ENCODE results near the gene NOL7.

The NOL7 gene

DNA sequence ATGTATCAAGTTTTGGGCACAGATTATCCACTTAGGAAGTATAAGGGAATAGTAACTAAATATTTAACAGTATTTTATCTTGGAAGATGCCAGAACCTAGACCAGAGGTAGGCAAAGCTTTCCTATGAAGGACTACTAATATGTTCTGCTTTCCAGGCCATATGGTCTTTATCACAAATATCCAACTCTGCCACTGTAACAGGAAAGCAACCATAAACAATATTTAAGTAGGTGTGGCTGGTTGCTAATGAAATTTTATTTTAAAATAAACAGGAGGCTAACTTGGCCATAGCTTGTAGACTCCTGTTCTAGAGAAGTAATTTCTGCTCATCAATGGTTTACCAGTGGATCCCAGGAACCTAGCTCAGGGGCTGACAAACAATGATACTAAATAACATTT is 39.4 kb downstream of the NOL7 start:
- DNase-seq (ENCODE audit: low read depth), result no peak

DNA sequence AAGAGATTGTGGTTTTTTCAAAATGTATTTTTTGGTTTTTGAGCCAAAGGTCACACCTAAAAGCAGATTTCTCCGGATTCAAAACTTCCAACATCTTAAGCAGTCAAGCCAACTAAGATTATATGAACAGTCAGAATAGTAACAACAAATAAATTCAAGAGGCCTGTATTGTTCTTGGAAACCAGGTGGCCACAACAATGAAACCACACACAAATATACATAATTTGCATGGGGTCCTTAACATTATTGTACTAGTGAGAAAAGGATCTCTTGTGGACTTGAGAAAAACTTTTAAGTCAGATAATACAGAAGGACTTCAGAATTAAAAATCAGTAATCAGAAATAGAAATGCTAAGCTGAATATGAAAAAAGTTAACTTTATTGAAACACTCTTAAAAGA is 40.6 kb downstream of the NOL7 start:
- DNase-seq (ENCODE audit: low read depth), result no peak

DNA sequence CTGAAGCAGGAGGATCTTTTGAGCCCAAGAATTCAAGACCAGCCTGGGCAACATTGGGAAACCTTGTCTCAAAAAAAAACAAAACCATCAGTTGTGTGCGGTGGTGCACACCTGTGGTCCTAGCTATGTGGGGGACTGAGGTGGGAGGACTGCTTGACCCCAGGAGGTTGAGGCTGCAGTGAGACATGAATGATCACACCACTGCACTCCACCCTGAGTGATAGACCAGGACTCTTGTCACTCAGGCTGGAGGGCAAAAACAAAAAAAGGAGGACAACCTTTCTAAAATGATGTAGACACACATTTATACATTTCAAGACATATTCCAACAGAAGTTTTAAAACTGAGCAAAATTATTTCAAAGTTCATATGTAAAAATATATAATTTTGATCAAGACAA is 45.1 kb downstream of the NOL7 start:
- no peak for DNase-seq (ENCODE audit: low read depth)

DNA sequence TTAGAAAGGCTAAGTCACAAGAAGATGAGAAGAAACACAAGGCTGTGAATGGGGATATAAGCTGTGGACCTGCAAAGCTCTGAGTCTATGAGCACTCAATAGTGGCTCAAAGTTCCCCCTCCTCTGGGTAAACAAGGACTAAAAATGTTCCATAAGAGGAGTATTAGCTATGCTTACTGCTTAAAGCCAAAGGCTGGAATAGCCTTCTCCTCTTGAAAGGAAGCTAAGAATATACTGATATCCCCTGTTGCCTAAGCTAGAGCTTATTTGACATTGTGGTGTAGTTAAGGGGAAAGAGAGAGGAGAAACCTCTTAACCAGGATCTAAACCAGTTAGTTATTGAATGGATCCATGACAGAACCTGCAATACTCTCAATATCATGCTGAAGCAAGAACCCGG is 45.8 kb downstream of the NOL7 start:
- no peak for DNase-seq (ENCODE audit: low read depth)

DNA sequence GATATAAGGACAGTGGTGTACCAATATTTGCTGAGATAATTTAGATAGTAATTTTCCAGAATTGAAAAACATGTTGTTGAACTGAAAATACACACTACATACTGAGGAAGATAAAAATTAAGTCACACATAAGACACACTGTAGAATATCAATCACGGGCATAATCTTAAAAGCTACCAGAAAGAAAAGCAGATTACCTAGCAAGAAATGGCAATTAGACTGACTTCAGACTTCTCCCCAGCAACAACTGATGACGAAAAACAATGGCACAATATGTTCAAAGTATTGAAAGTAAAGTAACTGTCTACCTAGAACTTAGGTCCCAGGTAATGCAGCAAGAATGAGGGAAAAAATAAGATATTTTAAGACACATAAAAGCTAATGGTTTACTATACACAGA is 46.5 kb downstream of the NOL7 start:
- DNase-seq (ENCODE audit: low read depth), result no peak

DNA sequence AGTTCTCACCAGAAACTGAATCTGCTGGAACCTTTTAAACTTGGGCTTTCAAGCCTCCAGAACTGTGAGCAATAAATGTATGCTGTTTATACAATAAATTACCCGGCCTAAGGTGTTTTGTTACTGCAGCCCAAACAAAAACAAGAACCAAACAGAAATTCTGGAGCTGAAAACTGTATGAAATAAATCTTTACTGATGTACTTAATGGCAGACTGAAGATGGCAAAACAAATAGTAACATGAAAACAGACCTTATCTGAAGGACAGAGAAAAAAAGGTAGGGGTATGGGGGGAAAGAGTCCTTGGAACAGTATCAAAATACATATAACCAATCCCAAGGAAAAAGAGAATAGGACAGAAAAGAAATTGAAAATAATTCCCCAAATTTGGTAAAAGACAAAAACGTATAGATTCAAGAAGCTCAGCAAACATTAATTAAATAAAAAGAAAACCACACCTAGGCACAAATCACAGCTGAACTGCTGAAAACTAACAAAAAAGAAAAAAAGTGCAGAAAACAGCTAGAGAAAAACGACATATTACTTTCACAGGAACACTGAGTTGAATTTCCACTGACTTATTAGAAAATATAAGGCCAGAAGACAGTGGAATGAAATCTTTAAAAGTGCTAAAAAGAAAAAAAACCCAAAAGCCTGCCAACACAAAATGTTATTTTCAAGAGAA is 47.7 kb downstream of the NOL7 start:
- no peak for DNase-seq (ENCODE audit: low read depth)

DNA sequence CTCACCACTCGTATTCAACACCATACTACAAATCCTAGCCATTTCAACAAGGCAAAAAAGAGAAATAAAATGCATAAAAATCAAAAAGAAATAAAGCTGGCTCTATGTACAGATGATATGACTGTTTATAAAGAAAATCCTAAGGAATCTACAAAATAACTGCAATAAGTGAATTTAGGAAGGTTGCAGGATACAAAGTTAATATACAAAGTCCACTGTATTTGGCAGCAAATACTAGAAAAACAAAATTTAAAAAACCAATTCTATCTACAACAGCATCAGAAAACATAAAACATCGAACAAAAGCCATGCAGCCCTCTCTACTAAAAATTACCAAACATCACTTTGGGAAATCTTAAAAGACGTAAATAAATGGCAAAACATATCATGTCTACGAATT is 48.9 kb downstream of the NOL7 start:
- DNase-seq (ENCODE audit: low read depth), result no peak

DNA sequence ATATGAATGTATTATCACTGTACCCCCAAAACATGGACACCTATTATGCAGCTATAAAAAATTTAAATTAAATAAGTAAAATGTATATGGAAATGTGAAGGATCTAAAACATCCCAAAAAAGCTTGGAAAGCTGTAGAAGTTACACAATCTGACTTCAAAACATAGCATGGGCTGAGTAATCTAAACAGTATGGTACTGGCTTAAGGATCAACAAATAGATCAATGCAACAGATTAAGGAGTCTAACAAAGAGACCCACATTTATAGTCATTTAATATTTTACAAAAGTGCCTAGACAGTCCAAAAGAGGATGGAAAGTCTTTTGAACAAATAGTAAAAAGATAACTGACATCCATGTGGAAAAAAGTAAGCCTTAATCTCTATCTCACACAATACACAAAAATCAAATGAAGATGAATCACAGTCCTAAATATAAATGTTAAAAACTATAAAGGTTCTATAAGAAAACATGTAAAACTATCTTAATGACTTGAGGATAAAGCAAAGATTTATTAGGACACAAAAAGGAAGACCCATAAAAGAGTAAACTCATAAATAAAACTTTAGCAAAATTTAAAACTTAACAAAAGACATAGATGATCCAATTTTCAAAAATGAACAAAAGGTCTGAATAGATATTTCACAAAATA is 49.7 kb downstream of the NOL7 start:
- DNase-seq (ENCODE audit: low read depth), result no peak

DNA sequence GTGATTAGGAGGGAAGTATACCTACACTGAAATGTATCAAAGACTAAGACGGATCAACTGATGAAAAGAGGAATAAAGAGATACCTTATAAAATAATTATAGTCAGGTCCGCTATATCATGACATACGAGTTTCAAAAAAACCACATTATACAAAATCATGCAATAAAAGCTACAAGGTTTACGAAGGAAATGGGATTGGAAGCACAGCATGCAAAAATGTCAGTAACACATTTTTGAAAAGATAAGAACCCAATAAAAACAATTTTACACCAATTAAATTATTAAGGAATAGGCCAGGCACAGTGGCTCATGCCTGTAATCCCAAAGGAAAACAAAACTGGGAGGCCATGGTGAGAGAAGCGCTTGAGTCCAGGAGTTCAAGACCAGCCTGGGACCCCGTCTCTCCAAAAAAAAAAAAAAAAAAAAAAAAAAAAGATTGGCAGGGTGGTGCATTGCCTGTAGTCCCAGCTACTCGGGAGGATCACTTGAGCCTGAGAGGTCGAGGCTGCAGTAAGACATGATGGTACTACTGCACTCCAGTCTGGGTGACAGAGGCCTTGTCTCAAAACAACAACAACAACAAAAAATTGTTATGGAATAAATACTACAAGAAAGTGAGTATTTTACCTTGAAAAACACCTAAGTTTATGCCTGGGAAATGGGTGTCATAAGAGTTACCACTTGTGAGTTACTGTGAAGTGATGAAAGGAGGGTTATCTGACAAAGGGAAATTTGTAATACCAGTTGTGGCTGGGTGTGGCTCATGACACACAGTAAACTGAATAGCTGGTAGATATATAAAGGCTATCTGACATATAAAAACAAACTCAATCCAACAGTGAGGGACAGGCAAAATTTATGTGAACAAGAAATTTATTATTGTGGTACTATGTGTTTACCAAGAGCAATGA is 51.3 kb downstream of the NOL7 start:
- DNase-seq (ENCODE audit: low read depth), result no peak

DNA sequence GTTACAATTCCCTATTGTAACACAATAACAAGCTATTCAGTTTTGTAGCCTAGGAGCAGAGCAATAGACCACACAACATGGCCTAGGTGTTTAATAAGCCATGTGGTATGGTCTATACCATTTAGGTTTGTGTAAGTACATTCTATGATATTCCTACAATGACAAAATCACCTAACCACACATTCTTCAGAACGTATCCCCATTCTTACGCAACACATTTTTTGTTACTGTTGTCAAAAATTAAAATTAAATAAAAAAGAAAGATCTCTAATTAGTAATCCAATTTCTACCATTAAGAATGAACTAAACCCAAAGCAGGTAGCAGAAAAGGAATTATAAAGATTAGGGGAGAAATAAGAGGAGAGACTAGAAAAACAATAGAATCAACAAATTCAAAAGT is 52.5 kb downstream of the NOL7 start:
- DNase-seq (ENCODE audit: low read depth), result no peak

DNA sequence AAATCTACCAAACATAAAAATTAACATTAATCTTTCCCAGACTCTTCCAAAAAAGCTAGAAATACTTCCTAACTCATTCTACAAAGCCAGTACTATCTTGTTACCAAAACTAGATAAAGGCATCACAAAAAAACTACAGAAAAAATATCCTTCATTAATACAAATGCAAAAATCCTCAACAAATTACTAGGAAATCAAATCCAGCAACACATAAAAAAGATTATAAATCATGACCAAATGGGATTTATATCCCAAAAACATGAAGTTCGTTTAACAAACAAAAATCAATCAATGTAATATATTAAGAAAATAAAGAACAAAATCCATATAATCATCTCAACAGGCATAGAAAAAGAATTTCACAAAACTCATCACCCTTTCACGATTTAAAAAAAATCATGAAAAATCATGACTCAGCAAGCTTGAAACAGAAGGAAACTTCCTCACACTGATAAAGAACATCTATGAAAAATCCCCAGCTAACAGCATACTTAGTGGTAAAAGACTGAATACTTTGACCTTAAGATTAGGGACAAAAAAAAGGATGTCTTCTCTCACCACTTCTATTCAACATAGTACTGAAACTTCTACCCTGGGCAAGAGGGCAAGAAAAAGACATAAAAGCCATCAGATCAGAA is 53.3 kb downstream of the NOL7 start:
- DNase-seq (ENCODE audit: low read depth), result no peak

DNA sequence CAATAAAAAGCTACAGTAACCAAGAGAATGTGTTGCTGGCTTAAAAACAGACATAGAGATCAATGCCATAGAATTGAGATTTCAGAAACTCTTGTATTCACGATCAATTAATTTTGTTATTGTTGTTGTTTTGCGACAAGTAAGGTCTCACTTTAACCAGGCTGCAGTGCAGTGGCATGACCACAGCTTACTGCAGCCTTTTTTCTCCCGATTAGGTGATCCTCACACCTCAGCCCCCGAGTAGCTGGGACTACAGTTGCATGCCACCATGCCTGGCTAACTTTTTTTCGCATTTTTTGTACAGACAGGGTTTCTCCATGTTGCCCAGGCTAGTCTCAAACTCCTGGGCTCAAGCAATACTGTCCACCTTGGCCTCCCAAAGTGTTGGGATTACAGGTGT is 54.3 kb downstream of the NOL7 start:
- no peak for DNase-seq (ENCODE audit: low read depth)
